Cerebellar cortex (tissue), 1 donor: ENCODE measurements around the gene RHOB.
"Not testable (repeated sequence)": the region's sequence is repeated elsewhere in the genome, so short reads cannot be mapped to it uniquely, and the experiment has no call there.

Source experiments
- DNase-seq: peaks from one replicate; pipeline ENCODE4 v3.0.0-alpha.2; 2015; ENCODE audit warnings: low spot score

The RHOB gene

DNA sequence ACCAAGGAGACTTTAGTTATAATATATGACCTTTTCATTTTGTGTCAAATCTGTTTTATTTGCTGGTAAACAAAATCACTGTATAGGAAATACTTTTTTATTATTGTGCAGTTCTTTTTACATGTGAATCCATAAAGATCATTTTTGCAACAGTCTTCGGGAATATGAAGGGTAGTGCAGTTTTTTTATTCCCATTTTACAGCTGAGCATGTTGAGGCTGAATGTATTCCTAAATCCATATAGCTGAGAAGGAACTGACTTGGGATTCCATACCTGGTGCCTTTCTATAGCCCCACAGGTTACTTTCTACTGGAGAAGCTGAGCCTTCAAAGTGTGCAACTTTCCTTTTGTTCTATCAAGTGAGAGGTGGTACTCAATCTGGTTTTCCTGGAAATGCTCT lies 29.6 kb downstream of the RHOB start:
- DNase-seq = no peak

DNA sequence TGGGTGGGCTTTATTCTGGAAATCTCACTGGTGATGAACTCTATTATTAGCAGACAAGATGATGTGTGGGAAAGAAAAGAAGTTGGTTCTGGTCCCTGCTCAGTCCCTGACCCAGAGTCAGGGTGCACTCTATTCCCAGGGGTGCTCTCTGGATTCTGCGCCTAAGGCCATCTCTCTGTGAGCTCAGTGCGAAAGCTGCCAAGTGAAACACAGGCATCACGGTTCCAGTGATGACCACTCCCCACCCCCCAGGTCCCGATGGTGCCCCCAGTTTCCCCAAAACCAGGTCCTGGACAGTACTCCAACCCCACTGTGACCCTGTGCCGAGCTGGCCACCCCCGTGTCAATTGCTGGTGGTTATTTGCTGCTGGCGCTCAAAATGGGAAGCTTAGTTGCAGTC lies 30.1 kb downstream of the RHOB start:
- DNase-seq = no peak

DNA sequence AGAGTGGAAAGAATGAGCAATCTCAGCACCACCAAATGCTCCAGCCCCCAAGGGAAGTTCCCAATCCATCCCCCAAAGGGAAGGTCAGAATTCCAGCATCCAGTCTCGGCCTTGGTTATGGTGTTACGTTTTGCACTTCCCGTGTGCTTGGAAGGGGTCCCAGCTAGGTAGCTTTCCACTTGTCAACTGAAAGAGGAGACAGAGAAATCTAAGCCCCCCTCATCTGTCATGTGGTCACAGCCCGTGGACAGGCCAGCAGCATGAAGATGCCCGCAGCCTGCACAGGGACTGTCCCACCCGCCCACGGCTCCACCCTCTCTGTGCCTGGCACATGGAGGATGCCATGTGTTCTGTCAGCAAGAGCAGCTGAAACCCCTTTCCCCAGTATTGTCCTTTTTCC lies 32.1 kb downstream of the RHOB start:
- no peak for DNase-seq

DNA sequence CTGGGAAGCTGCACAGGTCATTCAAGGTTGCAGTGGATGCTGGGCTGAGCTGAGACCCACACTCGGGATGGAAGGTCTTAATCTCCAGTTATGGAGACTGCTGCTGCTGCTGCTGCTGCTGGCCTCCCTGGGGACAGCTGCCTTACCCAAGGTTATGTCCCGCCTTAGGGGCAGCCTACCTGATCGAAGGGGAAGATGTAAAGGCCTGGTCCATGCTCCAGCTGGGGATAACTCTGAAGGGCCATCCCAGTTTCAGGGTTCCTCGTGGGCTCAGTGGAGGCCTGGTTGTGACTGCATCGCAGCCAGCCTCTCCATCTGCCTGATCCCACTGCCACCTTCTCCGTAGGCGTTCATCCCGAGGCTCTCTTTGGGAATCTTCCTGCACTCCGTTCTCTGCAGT lies 33.0 kb downstream of the RHOB start:
- DNase-seq = no peak

DNA sequence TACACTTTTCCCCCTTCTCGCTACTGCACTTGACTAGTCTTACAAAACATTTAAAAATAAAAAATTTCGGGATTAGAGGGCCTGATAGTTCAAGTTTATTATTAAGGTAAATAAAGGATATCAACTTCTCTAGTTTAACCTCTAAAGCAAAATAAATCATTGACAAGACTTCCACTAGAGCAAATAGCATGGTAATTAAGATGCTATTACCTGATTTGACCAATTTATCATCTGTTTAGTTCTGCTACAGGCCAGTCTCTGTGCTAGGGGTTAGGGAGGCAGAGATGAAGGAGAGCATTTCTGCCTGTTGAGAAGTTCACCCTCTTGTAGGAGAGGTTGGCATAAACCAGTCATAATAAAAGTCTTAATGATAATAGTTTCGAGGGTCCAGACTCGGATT lies 34.0 kb downstream of the RHOB start:
- DNase-seq = no peak

DNA sequence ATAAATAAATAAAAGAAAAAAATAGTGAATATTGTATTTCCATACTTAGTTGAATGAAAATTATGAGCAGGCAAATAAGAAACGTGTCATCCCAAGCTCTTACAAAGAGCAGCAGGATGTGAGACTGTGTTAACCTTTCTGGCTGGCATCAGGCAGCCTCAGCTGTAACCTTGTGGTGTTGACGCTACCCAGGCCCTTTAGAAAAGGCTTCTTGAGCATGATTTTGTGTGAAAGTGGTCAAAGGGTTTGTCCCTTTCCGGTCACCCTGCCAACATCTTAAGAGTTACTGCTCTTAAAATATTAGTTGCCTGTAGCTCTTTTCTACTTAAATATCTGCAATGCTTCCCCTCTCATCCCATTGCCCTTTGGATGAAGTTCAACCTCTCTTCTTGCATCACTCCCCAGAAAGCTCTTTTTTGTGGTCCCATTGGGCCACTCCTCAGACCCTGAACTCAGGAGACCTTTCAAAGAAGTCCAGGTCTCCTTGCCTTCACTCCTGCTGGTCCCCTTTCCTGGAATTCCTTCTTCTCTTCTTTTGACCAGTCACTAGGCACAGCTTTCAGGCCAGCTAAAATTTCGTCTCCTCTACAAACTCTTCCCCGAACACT lies 35.0 kb downstream of the RHOB start:
- no peak for DNase-seq

DNA sequence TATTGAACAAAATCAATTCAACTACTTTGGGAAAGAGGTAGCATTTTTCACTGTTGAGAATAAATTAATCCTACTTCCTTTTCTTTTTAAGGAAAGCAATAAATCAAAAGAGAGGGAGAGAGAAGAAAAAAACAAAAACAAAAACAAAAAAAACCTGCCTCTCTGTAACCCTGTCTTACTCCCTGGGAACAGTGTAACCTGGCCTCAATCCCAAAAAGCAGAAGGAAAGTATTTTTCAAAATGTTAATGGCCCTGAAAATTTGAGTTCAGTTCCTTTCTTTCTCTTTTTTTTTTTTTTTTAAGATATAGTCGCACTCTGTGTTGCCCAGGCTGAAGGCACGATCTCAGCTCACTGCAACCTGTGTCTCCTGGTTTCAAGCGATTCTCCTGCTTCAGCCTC lies 35.9 kb downstream of the RHOB start:
- no peak for DNase-seq

DNA sequence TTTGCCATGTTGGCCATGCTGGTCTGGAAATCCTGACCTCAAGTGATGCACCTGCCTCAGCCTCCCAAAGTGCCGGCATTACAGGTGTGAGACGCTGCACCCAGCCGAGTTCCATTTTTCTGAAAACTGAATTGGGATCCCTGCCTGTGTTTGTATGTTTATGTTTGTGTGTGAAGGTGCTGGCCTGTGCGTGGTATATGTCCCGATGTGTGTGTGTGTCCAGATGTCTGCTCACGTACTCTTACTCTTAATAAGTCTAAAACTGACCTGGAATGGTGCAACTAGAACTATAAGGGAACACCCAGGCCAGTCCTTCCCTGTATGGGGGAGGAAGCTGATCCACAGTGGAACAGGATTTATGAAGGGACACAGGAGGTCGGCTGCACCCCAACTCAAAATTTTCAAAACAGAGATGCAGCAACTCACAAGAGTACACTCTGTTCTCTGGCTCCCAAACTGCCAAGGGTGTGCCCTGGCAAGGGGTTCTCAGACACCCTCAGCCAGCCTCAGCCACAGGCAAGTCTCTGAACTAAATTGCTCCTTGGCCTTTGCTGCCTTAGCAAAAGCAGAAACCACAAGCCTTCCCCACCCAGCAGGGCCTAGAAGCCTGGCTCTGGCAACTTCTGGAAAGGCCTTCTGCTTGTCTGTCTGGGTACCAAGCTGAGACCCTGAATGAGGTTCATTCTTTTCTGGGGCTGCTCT lies 36.5 kb downstream of the RHOB start:
- DNase-seq = no peak

DNA sequence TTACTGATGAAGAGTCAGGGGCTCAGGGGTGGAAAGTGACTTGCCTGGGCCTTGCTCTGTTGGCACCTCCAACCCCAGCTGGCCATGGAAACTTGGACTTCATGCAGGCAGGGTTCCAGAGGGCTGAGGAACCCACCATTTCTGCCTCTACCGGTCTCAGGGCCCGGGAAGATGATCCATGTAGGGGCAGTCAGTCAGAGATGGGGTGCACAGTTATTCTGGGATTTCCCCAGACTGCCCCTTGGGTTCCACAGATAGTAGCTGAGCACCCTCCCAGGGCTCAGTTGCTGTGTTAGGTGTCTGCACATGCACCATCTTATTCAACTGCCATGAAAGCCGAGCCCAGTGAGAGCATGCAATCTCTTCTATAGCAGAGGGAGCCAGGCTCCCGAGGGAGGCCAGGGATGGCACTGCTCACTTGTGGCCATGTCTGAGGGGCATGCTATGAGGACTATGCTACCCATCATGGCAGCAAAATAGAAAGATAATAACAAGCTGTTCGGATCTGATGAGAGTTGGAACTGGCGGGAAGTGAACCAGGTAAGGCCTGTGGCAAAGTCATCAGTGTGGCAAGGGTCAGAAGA lies 37.3 kb downstream of the RHOB start:
- no peak for DNase-seq

DNA sequence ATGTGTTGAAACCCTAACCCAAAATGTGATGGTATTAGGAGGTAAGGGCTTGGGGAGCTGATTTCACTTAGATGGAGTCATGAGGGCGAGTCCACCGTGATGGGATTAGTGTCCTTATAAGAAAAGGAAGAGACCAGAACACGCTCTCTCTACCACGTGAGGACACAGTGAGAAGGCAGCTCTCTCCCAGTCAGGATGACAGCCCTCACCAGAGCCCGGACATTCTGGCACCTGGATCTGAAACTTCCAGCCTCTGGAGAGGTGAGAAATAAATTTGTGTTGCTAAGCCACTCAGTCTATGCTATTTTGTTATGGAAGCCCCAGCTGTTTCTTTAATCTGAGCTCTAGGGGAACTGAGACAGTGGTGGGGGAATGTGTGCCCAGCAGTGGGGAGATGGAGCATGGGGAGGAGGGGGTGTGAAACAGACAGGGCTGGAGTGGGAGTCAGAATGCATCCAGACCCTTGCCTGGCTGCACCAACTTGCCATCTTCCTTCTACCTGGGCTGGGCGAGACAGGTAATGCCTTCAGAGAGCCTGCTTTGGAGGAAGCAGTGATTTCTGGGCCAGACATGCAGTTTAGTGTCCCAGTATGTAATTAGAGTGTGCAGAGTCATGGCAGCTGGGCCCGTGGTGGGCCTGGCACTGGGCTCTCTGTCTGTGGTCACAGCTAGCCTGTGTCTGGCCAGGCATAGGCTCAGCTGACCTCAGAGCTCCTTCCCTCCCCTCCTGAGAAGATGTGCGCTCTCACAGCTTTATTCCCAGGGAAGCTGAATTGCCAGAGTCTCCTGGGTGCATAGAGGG lies 38.1 kb downstream of the RHOB start:
- DNase-seq = no peak

DNA sequence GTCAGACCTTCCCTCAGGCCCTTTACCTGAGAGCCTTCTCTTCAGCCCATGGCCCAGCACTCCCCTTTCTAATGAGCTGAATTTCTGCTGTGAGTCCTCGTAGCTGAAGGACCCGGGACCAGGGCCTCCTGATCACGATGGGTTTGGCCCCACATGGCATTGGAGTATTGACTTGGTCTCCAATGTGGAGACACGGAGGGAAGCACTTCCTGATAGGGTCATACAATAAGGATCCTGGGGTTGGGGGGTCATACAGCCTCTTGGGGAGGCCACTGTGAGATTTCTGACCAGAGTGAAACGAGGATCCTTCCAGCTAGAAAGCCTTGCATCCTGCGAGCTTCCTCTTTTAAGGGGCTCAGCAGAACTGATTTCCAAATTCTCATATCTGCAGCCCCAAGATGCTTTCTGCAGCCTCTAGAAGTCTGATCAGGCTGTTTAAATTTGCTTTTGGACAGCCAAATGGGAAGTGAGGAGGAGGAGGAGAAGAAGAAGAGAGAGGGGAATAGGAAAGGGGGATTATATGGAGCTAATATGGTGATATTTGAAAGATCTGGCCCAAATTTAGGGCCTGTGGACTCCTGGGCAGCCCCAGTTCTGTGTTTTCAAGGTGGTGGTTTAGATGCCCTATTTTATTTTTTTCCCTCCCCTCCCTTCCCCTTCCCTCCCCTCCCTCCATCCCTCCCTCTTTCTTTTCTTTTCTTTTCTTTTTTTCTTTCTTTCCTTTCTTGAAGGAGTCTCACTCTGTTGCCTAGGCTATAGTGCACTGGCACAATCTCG lies 38.9 kb downstream of the RHOB start:
- no peak for DNase-seq

DNA sequence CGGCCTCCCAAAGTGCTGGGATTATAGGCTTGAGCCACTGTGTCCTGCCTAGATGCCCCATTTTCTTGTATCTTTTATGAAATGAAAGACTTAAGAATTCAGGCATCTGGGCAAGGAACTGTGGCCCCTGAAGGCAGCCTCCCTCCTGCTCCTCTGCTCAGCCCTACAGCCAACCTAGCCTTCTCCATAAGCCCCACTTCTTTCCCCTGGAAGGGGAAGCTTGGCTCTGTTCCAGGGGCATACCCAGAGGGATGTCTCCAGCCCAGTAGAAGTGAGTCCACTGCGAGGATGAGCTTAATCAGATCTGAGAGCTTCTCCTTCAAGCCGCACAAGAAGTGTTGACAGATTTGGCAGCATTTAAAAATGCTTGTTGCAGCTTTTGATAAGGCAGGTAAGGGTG lies 39.7 kb downstream of the RHOB start:
- DNase-seq = no peak

DNA sequence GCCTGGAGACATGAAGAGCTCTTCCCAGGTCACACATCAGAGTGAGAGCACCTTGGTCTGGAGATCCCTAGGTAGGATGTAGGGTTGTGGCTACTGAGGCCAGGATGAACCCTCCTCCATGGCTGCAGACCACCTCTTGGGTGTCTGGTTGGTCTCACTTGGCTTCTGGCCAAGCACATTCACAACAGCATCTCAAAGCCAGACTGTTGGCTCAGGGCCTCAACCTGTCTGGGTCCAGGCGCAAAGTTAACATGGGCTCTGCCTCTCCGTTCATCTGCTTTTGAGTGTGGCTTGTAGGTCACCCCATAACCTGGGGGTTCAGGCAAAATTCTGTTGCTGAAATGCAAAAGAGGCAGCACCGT lies 40.1 kb downstream of the RHOB start:
- no peak for DNase-seq

DNA sequence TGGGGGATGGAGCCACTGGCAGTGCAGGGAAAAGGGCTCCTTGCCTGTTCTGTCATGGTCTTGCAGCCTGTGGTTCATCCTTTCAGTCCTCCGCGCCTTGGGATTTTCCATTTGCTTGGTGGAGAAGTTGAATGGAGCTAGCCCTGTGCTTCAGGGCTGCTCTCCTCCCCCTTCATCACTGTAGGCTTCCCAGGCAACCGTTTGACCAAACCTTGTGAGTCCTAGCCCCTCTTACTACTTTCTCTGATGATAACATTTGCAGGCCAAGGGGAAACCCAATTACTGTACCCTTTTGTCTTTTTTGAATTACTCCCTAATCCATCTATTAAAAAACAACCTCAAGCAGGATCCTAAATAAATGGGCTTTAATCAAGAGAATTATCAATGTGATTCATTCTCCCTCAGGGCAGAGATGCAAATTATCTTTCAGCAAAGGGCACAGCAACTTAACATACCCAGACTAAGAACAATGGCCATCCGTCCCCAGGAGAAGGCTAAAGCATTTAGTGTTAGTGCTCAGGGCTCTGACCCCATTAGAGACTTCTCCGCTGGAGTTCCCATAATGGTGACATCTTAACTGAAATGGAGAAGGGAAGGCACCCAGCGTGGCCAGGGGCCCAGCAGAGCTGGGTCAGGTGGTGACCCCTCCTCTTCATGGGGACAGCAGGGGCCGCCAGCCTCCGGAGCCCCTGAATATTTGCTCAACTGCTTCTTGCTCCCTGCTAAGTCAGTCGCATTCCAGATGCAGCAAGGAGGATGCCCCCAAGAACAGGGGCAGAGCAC lies 40.7 kb downstream of the RHOB start:
- peak; percentile 75 for DNase-seq

DNA sequence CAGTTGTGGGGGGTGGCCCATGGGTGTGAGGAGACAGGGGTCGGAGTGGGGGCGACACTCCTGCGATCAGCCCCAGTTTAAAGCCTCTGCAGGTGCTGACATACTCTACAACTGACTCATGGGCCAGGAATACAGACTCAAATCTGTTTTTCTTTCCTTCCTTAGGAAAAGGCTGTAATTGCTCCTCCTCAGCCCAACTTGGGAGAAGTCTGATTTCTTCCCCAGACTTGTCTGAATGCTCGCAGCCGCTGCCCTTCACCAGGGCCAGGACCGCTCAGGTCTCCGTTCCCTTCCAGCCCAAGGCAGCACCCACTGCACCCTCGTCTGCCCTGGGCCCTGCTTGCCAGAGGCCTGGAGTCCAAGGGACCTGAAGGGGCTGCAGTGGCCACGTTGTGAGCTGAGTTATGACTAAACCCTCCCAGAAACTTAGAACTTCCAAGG lies 41.3 kb downstream of the RHOB start:
- peak; percentile 68 for DNase-seq

DNA sequence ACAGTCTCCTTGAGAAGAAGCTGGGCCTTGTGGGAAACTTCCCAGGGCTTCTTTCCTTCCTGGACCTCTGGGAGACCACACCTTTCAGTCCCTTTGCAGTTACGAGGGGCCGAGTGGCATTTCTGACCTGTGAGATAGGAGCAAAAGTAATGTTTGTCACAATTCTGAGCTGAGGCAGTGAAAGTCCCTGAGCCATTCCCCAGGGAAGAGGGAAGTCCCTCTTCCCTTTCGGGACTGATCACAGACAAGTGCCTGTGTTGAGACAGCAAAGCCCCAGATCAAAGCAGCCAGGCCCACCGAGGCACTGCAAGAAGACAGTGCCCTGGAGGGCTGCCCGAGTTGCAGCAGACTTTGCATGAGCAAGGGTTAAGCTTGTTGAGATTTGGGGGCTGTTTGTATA lies 41.9 kb downstream of the RHOB start:
- DNase-seq = peak; percentile 37

DNA sequence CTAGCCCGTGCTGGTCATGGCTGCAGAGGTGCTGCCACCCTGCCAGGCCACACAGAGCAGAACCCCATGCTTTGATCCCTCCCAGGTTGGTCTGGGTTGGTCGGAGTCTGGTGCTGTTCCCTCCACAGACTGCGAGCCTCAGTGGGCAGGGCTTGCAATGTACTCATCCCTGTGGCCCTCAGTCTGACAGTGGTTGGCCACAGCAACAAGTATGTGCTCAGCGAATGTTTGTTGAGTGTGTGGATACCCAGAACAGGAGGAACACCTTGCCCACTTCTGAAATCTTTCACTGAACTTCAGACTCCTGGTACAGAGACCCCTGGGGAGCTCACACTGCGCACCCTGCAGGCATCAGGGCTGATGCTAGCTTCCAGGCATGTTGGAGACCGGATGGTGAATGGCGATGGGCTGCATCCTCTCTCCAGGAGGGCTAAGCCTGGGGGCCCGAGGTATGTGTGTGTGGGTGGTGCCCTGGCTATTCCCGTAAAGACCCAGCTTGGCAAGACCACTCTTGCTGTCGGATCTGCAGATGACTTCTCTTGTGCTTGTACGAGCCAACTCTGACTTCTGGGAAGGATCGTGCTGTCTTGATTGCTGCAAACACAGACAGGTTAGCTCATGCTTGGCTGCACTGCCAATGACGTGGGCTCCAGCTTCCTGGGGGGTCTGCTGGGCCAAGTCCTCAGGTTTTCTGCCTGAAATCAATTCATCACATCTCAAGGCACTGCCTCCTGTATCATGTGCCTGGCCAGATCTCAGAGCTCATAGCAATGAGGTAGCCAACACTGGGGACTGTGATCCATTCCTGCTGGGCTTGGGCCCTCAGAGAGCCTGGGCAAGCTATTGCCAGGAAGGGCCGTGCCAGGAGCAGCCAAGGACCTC lies 43.7 kb downstream of the RHOB start:
- no peak for DNase-seq

DNA sequence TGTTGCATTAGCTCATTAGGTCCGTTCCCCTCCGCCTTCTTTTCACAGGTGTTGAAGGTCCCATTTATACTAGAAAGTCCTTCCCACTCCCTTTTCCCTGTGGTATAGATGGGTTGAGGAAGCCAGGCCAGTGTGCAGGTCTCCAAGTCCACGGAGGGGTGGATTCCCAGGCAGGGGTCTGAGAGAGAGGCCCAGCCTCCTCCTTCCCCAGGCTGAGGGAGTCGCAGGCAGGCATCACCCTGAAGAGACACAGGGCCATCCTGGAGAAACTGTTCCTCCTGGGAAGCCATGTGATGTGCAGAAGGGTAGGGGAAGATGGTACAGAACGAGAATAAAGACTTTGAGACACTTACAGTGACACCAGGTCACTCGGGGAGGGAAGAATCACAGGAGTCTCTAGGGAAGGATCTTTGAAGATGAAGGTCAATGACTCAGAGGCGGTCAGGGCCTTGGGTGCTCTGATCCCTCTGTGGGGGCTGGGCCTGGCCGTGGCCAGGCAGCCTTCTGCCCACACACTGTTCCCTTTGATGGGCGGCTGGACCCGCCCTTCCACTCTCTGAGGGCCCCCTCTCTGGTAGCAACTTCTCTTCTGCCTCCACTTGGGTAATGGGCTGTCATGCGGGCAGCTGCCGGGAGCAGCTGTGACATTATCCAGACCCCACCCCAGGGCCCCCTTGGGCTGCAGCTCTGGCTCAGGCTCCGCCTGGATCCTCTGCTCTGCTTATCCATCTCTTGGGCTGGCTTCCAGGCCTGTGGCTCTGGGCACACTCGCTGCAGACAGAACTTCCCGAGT lies 45.1 kb downstream of the RHOB start:
- DNase-seq = no peak

DNA sequence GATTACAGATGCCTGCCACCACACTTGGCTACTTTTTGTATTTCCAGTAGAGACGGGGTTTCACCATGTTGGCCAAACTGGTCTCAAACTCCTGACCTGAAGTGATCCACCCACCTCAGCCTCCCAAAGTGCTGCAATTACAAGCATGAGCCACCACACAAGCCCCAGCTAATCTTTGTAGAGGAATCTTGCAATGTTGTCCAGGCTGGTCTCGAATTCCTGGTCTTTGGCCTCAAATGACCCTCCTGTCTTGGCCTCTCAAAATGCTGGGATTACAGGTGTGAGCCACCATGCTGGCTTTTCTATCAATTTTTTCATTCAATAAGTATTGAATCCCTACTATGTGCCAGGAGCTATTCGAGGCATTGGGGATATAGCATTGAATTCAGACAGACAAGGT lies 46.2 kb downstream of the RHOB start:
- not testable (repeated sequence) for DNase-seq

DNA sequence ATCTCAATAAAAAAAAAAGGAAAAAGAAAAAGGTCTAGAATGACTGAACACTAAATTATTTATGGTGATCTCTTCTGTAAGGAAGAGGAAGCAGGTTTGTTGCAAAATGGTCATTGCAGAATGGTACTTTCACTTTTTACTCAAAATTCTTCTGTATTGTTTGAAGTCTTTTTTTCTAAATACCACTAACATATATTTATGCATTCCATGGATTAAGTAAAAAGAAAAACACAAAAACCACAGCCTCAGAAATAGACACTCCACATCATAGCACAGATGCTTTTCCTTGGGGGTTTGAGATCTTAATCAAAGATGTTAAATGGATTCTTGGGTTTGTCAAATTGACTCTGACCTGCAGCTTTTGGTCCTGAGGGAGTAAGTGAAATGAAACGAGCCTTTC lies 47.4 kb downstream of the RHOB start:
- no peak for DNase-seq
